ENCODE data around the gene GPR55.

Gene GPR55

GRCh38 chr2:230932556-230933511 is 7.8 kb upstream of the GPR55 start:
- Mint-ChIP-seq H3K4me1 (peaks cover 32% of the 10 kb centered on the region), H3K36me3 (no peaks in the 10 kb centered on the region), H3K27ac (peak overlapping the region; percentile 7), H3K4me3 (no peak overlapping the region), H3K9me3 (peaks cover 8% of the 10 kb centered on the region)
- no peak for DNase-seq (ENCODE audit: low spot score in 2 of 2)
- ATAC-seq = peak; percentile 34

GRCh38 chr2:230931556-230932231 is 6.7 kb upstream of the GPR55 start:
- no peak overlapping the region for H3K27ac Mint-ChIP-seq
- H3K4me3 Mint-ChIP-seq = no peak overlapping the region

GRCh38 chr2:230930928-230931555 is 6.0 kb upstream of the GPR55 start:
- no peaks in the 10 kb centered on the region for H3K36me3 Mint-ChIP-seq
- no peak for DNase-seq (ENCODE audit: low spot score in 2 of 2)
- H3K4me1 Mint-ChIP-seq = peaks cover 42% of the 10 kb centered on the region
- ATAC-seq = no peak
- no peak overlapping the region for H3K27ac Mint-ChIP-seq
- H3K4me3 Mint-ChIP-seq = no peak overlapping the region
- H3K9me3 Mint-ChIP-seq = peaks cover 8% of the 10 kb centered on the region

More at GRCh38 chr2:230931556-230932231, 6.7 kb upstream of the GPR55 start:
- H3K9me3 Mint-ChIP-seq = peaks cover 8% of the 10 kb centered on the region
- H3K4me1 Mint-ChIP-seq = peaks cover 42% of the 10 kb centered on the region
- no peak for ATAC-seq
- DNase-seq (ENCODE audit: low spot score in 2 of 2) = no peak
- H3K36me3 Mint-ChIP-seq = no peaks in the 10 kb centered on the region

GRCh38 chr2:230930149-230930780 is 5.2 kb upstream of the GPR55 start:
- no peak for ATAC-seq
- Mint-ChIP-seq H3K9me3 (no peaks in the 10 kb centered on the region), H3K4me3 (no peak overlapping the region)

GRCh38 chr2:230929381-230930148 is 4.5 kb upstream of the GPR55 start:
- DNase-seq (ENCODE audit: low spot score in 2 of 2) (no peak), ATAC-seq (no peak)
- Mint-ChIP-seq H3K27ac (no peak overlapping the region), H3K4me3 (no peak overlapping the region), H3K36me3 (peaks cover 5% of the 10 kb centered on the region), H3K4me1 (peaks cover 49% of the 10 kb centered on the region), H3K9me3 (no peaks in the 10 kb centered on the region)

More at GRCh38 chr2:230930149-230930780, 5.2 kb upstream of the GPR55 start:
- Mint-ChIP-seq H3K27ac (no peak overlapping the region), H3K4me1 (peaks cover 42% of the 10 kb centered on the region), H3K36me3 (no peaks in the 10 kb centered on the region)
- no peak for DNase-seq (ENCODE audit: low spot score in 2 of 2)

- Mint-ChIP-seq H3K36me3 (peaks cover 12% of the 10 kb centered on the region), H3K4me1 (peaks cover 57% of the 10 kb centered on the region), H3K27ac (no peak overlapping the region), H3K4me3 (no peak overlapping the region), H3K9me3 (no peaks in the 10 kb centered on the region)
- DNase-seq (ENCODE audit: low spot score in 2 of 2) (no peak), ATAC-seq (no peak)
Measured at GRCh38 chr2:230928701-230929380, 3.8 kb upstream of the GPR55 start.

GRCh38 chr2:230927711-230928341 is 2.8 kb upstream of the GPR55 start:
- H3K9me3 Mint-ChIP-seq = no peaks in the 10 kb centered on the region
- no peak for DNase-seq (ENCODE audit: low spot score in 2 of 2)
- no peak overlapping the region for H3K27ac Mint-ChIP-seq
- peaks cover 17% of the 10 kb centered on the region for H3K36me3 Mint-ChIP-seq
- H3K4me1 Mint-ChIP-seq = peaks cover 61% of the 10 kb centered on the region
- no peak overlapping the region for H3K4me3 Mint-ChIP-seq
- no peak for ATAC-seq

GRCh38 chr2:230925879-230926765 is 1.1 kb upstream of the GPR55 start:
- Mint-ChIP-seq H3K4me3 (peak overlapping the region; percentile 71), H3K4me1 (peaks cover 52% of the 10 kb centered on the region), H3K9me3 (no peaks in the 10 kb centered on the region), H3K27ac (peak overlapping the region; percentile 84), H3K36me3 (peaks cover 19% of the 10 kb centered on the region)
- ATAC-seq = peak; percentile 48
- DNase-seq (ENCODE audit: low spot score in 2 of 2) = no peak

GRCh38 chr2:230925443-230925878 is 419 bp upstream of the GPR55 start:
- peak overlapping the region; percentile 71 for H3K4me3 Mint-ChIP-seq
- peaks cover 50% of the 10 kb centered on the region for H3K4me1 Mint-ChIP-seq
- ATAC-seq = peak; percentile 1
- peak overlapping the region; percentile 84 for H3K27ac Mint-ChIP-seq
- no peaks in the 10 kb centered on the region for H3K9me3 Mint-ChIP-seq
- DNase-seq (ENCODE audit: low spot score in 2 of 2) = no peak
- H3K36me3 Mint-ChIP-seq = peaks cover 19% of the 10 kb centered on the region

GRCh38 chr2:230924092-230924469 is 961 bp downstream of the GPR55 start:
- peaks cover 19% of the 10 kb centered on the region for H3K36me3 Mint-ChIP-seq
- peak overlapping the region; percentile 84 for H3K27ac Mint-ChIP-seq
- DNase-seq (ENCODE audit: low spot score in 2 of 2) (no peak), ATAC-seq (peak; percentile 4)
- H3K4me1 Mint-ChIP-seq = peaks cover 61% of the 10 kb centered on the region
- no peaks in the 10 kb centered on the region for H3K9me3 Mint-ChIP-seq
- H3K4me3 Mint-ChIP-seq = peak overlapping the region; percentile 71

- DNase-seq (ENCODE audit: low spot score in 2 of 2) (no peak), ATAC-seq (no peak)
- Mint-ChIP-seq H3K4me3 (peak overlapping the region; percentile 71), H3K9me3 (no peaks in the 10 kb centered on the region), H3K4me1 (peaks cover 66% of the 10 kb centered on the region), H3K36me3 (peaks cover 19% of the 10 kb centered on the region), H3K27ac (peak overlapping the region; percentile 84)
Measured at GRCh38 chr2:230922951-230923717, 1.9 kb downstream of the GPR55 start.

GRCh38 chr2:230921806-230922595 is 3.0 kb downstream of the GPR55 start:
- no peak for ATAC-seq
- Mint-ChIP-seq H3K4me1 (peaks cover 61% of the 10 kb centered on the region), H3K9me3 (no peaks in the 10 kb centered on the region), H3K36me3 (peaks cover 19% of the 10 kb centered on the region), H3K4me3 (peak overlapping the region; percentile 71), H3K27ac (peak overlapping the region; percentile 40)
- no peak for DNase-seq (ENCODE audit: low spot score in 2 of 2)

Measured in stimulated activated effector memory CD8-positive, alpha-beta T cell treated with anti-CD3 and anti-CD28 coated beads, Interleukin-12 subunit alpha, Interleukin-12 subunit beta, amount 100 ng/mL, for 72 hours (primary cell).